Vagina (tissue), 2 donors: ENCODE measurements around the gene ITSN1.

Experiments used
- POLR2A ChIP-seq, 2 donors: fragments of 450-650 bp; IDR thresholded peaks; one replicate each; pipeline ENCODE4 v1.6.1; 2017; ENCODE audit warnings: antibody characterized with exemption in 2 of 2, mild to moderate bottlenecking in 2 of 2, moderate library complexity in 2 of 2
- POLR2AphosphoS5 ChIP-seq, 2 donors: sonication (generic); formaldehyde crosslinking; IDR thresholded peaks; one replicate each; pipeline ENCODE4 v1.9.0; 2017; ENCODE audit warnings: antibody characterized with exemption in 2 of 2, mild to moderate bottlenecking in 2 of 2, low read depth in 1 of 2; ENCODE audit not compliant: insufficient read depth in 1 of 2
- TF ChIP-seq, protein P1 (sequence below), 3 experiments: fragments of 450-650 bp in 2 of 3; fragments of 200-600 bp in 1 of 3; sonication (generic) in 1 of 3; IDR thresholded peaks; one replicate each; pipeline ENCODE4 v1.5.1; 2017 to 2019; ENCODE audit warnings: antibody characterized with exemption in 3 of 3, mild to moderate bottlenecking in 2 of 3, moderate library complexity in 2 of 3

DNA sequence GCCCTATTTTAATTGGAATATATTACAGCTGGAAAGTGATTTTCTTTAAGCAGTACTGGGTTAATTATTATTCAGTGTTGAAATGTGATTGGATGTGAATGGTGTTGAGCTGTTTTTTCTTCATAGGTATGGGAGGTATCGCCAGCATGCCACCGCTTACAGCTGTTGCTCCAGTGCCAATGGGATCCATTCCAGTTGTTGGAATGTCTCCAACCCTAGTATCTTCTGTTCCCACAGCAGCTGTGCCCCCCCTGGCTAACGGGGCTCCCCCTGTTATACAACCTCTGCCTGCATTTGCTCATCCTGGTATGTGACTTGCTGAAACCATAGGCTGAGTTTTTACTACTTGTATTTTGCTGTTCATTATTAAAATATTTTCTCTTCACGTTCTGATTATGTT lies 107.7 kb downstream of the ITSN1 start:
- TF ChIP-seq, protein P1, sequence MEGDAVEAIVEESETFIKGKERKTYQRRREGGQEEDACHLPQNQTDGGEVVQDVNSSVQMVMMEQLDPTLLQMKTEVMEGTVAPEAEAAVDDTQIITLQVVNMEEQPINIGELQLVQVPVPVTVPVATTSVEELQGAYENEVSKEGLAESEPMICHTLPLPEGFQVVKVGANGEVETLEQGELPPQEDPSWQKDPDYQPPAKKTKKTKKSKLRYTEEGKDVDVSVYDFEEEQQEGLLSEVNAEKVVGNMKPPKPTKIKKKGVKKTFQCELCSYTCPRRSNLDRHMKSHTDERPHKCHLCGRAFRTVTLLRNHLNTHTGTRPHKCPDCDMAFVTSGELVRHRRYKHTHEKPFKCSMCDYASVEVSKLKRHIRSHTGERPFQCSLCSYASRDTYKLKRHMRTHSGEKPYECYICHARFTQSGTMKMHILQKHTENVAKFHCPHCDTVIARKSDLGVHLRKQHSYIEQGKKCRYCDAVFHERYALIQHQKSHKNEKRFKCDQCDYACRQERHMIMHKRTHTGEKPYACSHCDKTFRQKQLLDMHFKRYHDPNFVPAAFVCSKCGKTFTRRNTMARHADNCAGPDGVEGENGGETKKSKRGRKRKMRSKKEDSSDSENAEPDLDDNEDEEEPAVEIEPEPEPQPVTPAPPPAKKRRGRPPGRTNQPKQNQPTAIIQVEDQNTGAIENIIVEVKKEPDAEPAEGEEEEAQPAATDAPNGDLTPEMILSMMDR (IDR thresholded peaks at IDR 0.05): no peak
- TF ChIP-seq POLR2AphosphoS5 (IDR thresholded peaks at IDR 0.05; ENCODE audit: insufficient read depth in 1 of 2, low read depth in 1 of 2) (no peak), POLR2A (IDR thresholded peaks at IDR 0.05) (no peak)
